Endothelial cell of umbilical vein (primary cell): ENCODE results near the gene FAM187B.

Source experiments
- EZH2 ChIP-seq: IDR thresholded peaks from 2 replicates; pipeline ENCODE4 v1.6.1; 2012; ENCODE audit warnings: borderline replicate concordance, low read depth, mild to moderate bottlenecking, moderate library complexity, low read length, inconsistent platforms; ENCODE audit not compliant: severe bottlenecking
- POLR2AphosphoS5 ChIP-seq: IDR thresholded peaks from 2 replicates; pipeline ENCODE4 v1.6.1; 2012; ENCODE audit warnings: low read depth, mild to moderate bottlenecking, control low read depth, low read length, moderate library complexity; ENCODE audit not compliant: insufficient read depth

GRCh38 chr19:35224681-35225571 is 3.6 kb downstream of the FAM187B start:
- TF ChIP-seq POLR2AphosphoS5, result no peak
- no peak for TF ChIP-seq EZH2
